HG02642 (cell line): Measurements from ENCODE around the gene SLC22A23.

ENCODE experiments used
- ATAC-seq: cut with Tn5 transposase; IDR thresholded peaks from one replicate; pipeline ENCODE4 v1.9.1; 2021; ENCODE audit warnings: mild to moderate bottlenecking; ENCODE audit not compliant: unreplicated experiment, poor library complexity

The SLC22A23 gene

GRCh38 chr6:3449321-3449720 is 7.5 kb downstream of the SLC22A23 start:
- no peak for ATAC-seq

GRCh38 chr6:3447005-3447404 is 9.8 kb downstream of the SLC22A23 start:
- ATAC-seq, result no peak

GRCh38 chr6:3446184-3446583 is 10.7 kb downstream of the SLC22A23 start:
- ATAC-seq, result no peak

DNA sequence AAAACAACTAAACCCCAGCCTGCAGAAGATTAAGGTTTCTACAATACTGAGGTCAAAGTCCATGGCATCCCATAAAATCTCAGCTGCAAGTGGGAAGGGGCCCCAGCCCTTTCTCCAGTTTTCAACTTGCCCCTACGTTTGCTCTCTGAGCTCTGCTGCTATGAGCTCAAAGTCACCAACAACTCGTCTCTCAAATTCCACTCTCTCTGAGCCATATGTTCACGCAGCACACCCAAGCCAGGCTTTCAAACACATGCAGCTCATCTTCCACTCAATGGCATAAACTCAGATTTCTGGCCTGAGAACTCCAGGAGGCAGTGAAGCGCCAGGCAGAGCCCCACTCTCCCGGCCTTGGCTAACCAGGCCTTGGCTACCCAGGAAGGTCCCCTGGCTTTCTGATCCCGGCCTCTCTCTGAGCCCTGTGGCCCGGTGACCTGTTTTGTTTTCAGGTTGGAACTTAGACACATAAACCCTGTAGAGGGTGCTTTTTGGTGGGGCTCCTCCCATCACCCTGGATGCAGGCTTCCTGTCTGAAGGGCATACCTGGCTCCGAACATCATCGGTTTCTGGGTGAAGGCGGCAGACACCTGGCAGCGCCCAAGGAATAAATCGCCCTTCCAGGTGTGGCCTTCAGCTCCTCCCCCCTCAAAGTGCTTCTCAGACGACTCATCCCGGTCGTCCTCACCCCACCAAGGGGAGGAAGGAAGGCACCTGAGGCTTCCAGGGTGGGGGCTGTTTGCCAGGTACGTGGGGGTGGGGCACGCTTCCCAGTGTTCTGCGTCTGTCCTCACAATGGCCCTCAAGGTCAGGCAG is 12.4 kb downstream of the SLC22A23 start:
- no peak for ATAC-seq

DNA sequence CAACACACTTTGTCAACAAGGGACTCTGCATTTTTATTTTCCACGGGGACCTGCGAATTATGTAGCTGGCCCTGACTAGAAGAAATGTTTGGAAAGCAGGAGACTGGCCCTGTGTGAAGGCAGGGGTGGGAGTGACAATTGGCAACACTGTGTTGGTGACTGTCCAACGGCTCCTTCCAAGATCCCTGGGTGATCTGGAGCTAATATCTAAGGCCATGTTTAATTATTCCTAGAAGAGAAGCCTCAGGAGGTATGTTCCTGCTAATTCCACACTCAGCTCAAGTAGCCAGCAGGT is 13.7 kb downstream of the SLC22A23 start:
- no peak for ATAC-seq

- ATAC-seq, result no peak
Observed at GRCh38 chr6:3442431-3443220, 14.2 kb downstream of the SLC22A23 start.

DNA sequence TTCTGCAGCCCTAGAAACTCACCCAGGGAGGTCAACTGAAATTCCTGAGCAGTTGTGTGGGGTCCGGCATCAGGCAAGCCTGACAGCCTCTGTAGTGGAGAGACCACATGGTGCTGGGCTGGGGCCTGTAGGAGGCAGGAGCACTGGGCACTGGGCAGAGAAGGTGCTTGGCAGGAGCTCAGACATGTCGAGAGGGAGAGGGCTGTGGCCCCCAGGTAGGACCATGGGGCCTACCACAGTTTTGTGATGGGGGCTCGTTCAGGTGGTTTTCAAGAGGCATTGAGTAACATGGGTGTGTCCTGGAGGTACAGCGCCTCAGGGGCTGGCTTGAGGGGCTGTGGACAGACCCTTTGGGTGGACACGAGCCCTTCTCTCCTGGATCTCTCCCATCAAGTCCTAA is 15.9 kb downstream of the SLC22A23 start:
- no peak for ATAC-seq

DNA sequence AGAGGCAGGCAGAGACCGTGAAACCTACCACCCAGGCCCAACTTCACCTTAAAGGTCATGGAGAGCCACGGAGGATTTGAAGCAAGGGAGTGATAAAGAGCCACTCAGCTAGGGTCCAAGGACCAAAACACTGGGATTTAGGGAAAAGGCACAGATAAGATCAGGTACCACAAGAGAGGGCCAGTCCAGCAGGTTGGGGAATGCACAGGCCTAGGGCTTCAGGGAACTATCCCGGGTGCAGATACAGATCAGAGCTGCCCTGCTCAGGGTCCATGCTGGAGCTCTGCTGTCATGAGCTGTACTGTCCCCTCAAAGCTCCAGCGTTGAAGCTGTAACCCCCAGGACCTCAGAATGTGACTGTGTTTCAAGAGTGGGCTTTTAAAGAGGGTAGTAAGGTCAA is 16.9 kb downstream of the SLC22A23 start:
- no peak for ATAC-seq

- ATAC-seq, result no peak
Observed at GRCh38 chr6:3438190-3439167, 18.4 kb downstream of the SLC22A23 start.

- ATAC-seq, result no peak
Observed at GRCh38 chr6:3433005-3433404, 23.8 kb downstream of the SLC22A23 start.

DNA sequence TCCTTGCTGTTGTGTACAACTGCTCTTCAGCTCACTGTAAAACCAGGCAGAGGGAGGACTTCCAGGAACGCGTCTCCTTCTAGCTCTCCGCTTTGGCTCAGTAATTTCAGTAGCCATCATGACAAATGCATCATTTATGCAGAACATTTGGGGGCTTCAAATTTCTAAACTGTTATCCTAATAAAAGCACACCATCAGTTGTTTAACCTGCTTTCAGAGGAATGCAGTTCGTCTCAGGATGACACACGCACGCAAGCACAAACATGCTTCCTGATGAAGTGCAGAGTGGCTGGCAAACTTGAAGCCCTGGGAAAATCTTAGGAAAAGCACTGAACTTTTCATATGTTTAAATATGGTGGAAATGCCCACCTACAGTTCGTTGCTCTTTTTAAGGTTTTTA is 24.4 kb downstream of the SLC22A23 start:
- no peak for ATAC-seq

DNA sequence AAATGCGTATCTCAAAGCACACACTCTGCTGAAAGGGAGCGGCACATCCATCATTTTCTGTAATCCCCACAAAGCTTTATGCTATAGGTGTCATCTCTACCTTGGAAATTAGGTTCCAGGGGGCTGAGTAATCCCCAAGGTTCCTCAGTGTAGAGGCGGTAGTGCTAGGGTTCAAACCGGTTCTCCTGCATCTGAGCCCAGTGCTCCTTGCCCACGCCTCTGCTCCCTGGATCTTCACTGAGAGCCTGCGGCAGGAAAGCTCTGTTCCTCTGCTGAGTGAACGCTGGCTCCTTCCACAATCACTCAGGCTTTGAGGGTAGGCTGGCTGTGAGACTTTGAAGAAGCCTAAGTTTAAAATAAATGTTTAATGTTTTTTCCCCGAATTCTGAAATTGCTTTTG is 24.9 kb downstream of the SLC22A23 start:
- ATAC-seq, result no peak

- ATAC-seq, result no peak
Observed at GRCh38 chr6:3429211-3429610, 27.6 kb downstream of the SLC22A23 start.

GRCh38 chr6:3428700-3429099 is 28.1 kb downstream of the SLC22A23 start:
- ATAC-seq, result no peak

- no peak for ATAC-seq
Observed at GRCh38 chr6:3428247-3428646, 28.6 kb downstream of the SLC22A23 start.

DNA sequence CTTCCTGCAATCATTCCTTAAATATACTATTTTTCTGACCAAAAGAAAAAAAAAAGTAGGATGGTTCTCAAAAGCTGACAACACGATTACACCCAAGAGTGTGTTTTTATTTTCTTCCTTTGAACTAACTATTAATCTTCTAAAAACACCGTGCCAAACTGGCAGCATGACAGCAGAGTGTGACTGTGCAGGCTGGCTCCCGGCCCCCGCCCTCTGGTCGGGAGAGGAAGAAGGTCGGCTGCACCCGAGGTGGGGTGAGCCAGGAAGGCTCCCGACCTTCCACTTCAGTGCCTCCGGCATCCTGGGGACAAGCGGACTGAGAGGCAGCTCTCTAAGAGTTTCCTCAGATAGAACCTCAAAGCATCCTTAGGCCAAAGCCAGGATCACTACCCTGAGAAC is 29.2 kb downstream of the SLC22A23 start:
- no peak for ATAC-seq

DNA sequence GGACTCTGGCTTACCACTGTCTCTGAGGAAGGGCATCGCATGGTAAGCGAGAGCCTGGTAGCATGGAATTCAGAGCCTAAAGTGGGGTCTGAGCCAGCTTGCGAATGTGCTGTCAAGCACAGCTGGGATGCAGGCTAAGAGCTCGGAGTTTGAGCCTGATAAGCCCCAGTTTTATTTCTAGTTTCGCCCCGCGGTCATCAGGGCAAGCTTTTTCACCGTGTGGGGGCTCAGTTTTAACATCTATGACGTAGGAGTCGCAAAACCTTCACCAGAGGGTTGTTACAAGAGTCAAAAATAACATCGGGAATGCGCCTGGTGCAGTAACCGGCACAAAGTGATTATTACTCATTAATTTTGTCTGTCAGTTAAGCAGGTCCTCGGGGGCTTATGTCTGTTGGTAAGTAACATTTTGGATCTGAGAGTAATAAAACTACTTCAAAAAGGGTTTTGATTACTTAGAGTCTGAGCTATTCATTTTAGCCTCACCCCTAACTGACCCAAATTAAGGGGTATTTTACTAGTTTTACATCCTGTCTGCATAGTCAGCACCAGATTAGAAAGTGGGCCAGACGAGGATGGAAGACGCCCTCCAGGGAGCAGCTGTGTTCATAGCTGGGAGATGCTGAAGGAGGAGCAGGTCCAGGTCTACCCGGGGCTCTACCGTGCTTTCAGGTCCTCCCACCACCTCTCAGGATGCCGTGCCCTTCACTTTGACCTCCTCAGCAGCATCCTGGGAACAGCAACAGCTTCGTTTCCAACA is 29.7 kb downstream of the SLC22A23 start:
- ATAC-seq, result no peak

DNA sequence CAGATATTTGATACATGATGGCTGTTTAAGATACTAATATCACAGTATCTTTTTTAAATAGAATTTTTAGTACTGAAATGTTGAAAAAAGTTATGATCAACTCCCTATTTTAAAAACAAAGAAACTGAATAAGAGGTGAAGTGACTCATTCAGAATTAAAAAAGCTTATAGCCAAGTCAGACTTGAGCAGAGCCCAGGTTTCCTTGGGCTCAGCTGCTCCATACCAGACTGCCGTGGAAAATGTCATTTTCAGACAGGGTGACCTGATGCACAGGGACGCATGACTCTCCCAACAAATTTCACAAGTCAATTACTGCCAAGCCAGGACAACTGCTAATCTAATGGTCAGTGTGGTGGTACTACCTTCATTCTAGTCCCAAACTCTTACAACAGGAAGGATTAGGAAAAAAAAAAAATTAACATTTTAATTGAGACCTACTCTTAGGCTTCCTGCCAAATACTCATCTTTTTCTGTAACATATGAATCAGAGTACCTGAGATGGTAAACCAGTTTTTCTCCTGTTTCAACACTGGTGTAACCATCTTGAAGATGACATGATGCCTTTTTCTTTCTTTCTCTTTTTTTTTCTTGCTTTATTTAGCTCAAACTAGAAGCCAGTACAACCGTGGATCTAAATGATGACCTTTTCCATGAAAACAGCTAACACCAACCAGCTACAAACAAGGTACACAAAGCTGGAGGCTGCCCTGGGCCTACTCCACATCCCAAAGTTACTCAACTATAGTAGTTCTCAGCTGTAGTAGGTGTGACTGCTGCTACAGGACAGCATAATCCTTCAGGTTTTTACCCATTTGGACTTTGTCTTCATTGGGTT is 30.5 kb downstream of the SLC22A23 start:
- no peak for ATAC-seq

DNA sequence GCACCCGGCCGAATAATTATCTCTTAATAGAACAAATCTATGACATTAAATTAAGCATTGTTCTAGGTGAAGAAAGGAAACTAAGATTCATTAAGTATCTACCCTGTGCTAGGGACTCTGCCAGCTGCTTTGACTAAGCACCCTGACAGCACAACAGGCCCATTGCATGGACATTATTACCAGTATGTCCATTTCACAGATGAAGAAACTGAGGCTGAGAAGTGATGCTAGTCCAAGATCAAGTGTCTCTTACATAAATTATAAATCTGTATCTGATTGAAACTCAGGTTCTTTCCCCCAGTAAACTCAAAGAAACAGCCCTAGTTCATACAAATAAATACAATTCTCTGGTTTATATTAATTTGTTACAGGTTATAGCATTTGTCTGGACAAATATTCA is 31.3 kb downstream of the SLC22A23 start:
- ATAC-seq, result no peak
